ENCODE results near the gene DRGX.

DRGX gene

DNA sequence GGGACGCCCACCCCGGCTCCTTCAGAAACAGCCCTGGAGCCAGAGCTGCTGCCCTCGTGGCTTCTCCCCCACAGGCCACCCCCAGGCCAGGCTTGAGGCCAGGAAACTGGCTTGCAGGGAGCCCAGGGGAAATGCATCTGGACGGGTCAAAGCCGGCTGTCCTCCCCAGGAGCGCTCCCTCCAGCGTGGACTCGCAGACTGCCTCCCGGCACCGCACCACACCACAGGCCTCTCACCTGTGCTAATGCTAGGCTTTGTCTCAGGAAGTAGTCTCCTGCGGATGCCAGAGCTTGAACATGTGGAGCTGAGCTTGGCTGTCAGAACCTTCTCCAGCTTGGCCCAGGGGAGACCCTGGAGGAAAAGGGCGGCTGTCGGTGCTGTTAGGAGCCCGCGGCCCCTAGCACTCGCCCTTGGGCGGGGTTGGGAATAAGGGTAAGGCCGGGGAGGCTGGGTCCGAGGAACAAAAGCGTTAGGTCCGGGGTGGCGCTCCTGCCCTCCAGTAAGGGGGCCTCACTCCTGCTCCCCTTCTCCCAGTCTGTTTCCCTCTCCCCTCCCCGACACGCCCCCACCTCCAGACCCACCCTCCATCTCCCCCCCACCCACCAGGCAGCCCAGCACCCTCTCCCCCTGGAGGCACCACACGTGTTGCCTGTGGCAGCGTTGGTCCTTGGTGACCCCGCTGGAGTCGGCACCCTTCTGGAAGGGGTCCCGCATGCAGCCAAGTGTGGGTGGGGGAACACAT lies 21.6 kb upstream of the DRGX start:
- H3K4me3 ChIP-seq (ENCODE audit: low read depth, low read length): no peak overlapping the region
- TF ChIP-seq, protein P1, sequence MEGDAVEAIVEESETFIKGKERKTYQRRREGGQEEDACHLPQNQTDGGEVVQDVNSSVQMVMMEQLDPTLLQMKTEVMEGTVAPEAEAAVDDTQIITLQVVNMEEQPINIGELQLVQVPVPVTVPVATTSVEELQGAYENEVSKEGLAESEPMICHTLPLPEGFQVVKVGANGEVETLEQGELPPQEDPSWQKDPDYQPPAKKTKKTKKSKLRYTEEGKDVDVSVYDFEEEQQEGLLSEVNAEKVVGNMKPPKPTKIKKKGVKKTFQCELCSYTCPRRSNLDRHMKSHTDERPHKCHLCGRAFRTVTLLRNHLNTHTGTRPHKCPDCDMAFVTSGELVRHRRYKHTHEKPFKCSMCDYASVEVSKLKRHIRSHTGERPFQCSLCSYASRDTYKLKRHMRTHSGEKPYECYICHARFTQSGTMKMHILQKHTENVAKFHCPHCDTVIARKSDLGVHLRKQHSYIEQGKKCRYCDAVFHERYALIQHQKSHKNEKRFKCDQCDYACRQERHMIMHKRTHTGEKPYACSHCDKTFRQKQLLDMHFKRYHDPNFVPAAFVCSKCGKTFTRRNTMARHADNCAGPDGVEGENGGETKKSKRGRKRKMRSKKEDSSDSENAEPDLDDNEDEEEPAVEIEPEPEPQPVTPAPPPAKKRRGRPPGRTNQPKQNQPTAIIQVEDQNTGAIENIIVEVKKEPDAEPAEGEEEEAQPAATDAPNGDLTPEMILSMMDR (conservative IDR thresholded peaks at IDR 0.05; ENCODE audit: low read depth, low read length): no peak
- no peak for DNase-seq (ENCODE audit: low read depth)

DNA sequence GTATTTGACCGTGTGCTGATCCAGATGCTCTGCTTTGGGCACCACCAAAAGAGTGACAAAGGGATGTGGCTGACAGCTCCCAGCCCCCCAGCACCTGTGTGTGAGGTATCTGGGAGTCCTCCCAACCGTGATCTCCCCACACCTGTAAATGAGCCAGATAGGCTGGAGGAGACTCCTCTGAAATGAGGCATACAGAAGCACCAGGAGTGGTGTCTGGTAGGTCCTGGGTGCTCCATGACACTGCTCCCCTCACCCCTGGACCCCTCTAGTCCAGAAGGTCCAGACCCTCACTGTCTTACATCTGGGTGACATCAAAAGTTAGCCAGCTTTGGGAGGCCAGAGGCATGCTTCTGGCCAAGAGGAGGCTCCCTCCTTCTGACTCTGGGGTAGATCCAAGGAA lies 20.0 kb upstream of the DRGX start:
- DNase-seq (ENCODE audit: low read depth): no peak
- TF ChIP-seq, protein P1 (conservative IDR thresholded peaks at IDR 0.05; ENCODE audit: low read depth, low read length): no peak
- no peak overlapping the region for H3K4me3 ChIP-seq (ENCODE audit: low read depth, low read length)

DNA sequence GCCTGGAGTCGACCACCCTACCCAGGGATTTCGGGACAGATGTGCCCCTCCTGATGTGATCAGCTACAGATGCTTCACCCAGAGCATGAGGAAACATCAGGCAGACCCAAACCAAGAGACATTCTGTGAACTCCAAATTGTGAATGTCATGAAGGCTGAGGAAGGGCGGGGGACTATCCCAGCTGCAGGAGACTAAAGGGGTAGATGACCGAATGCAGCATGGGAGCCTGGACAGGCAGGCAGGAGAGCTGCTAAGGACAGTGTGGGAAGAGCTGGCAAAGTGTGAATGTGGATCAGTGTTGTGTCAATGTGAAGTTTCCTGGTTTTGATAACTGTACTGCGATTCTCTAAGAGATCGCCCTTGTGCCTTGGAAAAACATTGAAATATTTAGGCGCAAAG lies 19.2 kb upstream of the DRGX start:
- H3K4me3 ChIP-seq (ENCODE audit: low read depth, low read length): no peak overlapping the region
- TF ChIP-seq, protein P1 (conservative IDR thresholded peaks at IDR 0.05; ENCODE audit: low read depth, low read length): no peak
- DNase-seq (ENCODE audit: low read depth): no peak

DNA sequence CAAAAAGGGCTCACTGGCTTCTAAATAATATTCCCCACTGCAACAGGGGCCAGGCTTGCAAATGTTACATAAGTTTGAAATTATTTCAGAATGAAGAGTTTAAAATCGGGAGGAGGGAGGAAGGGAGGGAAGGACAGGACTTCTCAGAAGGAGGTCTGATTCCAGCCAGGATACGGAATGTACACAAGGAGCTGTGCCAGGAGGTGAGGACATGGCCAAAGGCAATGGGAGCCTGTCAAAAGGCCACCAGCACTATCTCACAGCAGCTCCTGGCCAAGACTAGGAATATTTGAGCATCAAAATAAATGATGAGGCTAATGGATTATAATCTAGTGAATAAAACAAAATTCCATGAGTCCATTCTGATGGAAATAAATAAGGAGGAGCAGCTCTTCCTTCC lies 18.6 kb upstream of the DRGX start:
- TF ChIP-seq, protein P1 (conservative IDR thresholded peaks at IDR 0.05; ENCODE audit: low read depth, low read length): no peak
- DNase-seq (ENCODE audit: low read depth): no peak
- no peak overlapping the region for H3K4me3 ChIP-seq (ENCODE audit: low read depth, low read length)

DNA sequence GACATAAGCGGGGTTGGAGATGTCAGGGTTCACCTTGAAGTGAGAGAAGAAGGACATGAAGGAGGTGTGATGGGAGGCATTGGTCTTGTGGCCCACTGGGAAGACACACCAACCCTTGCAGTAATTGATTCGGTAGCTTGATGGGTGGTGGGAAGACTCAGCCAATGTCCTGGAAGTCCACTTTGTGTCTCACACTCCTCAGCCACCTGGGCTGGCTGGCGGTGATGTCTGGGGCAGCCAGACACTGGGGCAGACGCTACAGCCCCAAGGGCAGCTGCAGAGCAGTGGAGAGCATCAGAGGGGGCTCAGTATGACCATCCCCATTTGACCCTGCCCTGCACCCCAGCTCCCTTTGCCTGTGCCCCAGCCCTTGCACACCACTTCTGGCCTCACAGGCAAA lies 16.7 kb upstream of the DRGX start:
- TF ChIP-seq, protein P1 (conservative IDR thresholded peaks at IDR 0.05; ENCODE audit: low read depth, low read length): no peak
- no peak for DNase-seq (ENCODE audit: low read depth)
- no peak overlapping the region for H3K4me3 ChIP-seq (ENCODE audit: low read depth, low read length)

DNA sequence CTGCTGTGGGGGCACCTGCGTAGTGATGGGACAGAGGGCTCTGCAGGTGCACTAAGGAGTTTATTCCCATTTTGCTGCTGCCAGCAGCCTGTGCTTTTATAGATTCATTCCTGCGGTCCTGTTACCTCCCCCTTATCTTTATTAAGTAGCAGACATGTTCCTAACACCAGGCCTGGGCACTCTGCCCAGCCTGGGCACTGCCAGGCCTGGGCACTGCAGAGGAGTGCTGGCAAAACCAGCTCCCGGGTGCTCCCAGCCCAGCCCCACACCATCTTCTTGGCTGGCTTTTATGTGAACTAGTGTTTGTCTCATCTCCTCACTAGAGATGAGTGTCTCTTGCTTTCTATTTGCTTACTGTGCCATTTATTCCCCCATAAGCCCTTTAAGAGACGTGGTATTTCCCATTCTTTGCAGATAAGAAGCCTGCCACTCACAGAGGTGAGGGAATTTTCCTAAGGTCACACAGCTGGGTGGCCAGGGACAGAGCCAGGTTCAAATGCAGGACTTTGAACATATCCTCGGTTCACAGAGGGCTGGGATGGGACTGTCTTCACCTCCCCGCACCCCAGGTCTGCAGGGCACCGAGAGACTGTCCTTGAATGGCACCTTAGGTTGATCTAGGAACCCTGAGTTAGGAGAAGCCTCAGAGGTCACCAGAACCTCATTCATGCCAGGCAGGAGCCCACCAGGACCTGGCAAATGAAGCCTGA lies 14.6 kb upstream of the DRGX start:
- TF ChIP-seq, protein P1 (conservative IDR thresholded peaks at IDR 0.05; ENCODE audit: low read depth, low read length): no peak
- DNase-seq (ENCODE audit: low read depth): no peak
- H3K4me3 ChIP-seq (ENCODE audit: low read depth, low read length): no peak overlapping the region

DNA sequence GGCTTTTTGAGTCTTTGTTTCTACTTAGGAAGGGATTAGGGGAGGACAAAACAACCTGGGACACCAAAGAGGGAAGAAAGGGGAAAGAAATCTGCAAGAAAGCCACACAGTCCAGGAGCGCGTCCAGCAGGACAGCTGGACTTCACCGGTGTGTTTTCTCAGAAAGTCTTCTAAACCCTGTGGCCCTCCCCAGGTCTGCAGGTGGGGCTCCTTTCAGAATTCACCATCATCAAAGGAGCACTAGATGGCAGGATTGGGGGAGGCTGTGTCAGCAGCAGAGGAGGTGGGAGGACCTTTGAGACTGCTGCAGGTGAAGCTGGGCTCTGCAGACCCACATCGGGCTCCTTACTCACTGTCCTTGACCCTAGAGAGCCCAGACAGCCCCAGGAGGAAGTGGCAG lies 13.9 kb upstream of the DRGX start:
- TF ChIP-seq, protein P1 (conservative IDR thresholded peaks at IDR 0.05; ENCODE audit: low read depth, low read length): no peak
- DNase-seq (ENCODE audit: low read depth): no peak
- H3K4me3 ChIP-seq (ENCODE audit: low read depth, low read length): no peak overlapping the region
